Activated T-cell treated with anti-CD3 and anti-CD28 coated beads, Interleukin-2, amount 50 U/mL, for 72 hours (primary cell): ENCODE measurements around the gene ATXN10. TPM values are rescaled to one million over a fixed set of nuclear protein-coding genes. Genes with fewer than 3 reads are reported as not detected.
A peak's percentile ranks its signal among the peaks of the same experiment; 100 is the strongest.

ENCODE experiments used
- ATAC-seq, 2 donors: fragments of 150-1000 bp; cut with Tn5 transposase; replicated peaks in 1 of 2; 2 replicates each; pipeline ENCODE4 v1.10.0; 2021; ENCODE audit warnings: moderate library complexity in 2 of 2, mild to moderate bottlenecking in 1 of 2
- DNase-seq, 2 donors: peaks; one replicate each; pipeline ENCODE4 v3.0.0; 2021 to 2022; ENCODE audit warnings: mixed read lengths in 1 of 2
- H3K27ac Mint-ChIP-seq: one replicate; pipeline ENCODE4 v1.8.0; 2022; ENCODE audit warnings: mild to moderate bottlenecking, moderate library complexity, mixed read lengths
- H3K27me3 Mint-ChIP-seq: one replicate; pipeline ENCODE4 v1.8.0; 2022; ENCODE audit warnings: low read depth, mixed read lengths
- H3K36me3 Mint-ChIP-seq, 2 donors: one replicate each; pipeline ENCODE4 v1.8.0; 2022; ENCODE audit warnings: mixed read lengths in 2 of 2, mild to moderate bottlenecking in 1 of 2; ENCODE audit not compliant: insufficient read depth in 2 of 2
- H3K4me1 Mint-ChIP-seq: one replicate; pipeline ENCODE4 v1.8.0; 2022; ENCODE audit warnings: low read depth, mixed read lengths
- H3K4me3 Mint-ChIP-seq, 2 donors: one replicate each; pipeline ENCODE4 v1.8.0; 2022; ENCODE audit warnings: mild to moderate bottlenecking in 2 of 2, mixed read lengths in 2 of 2, moderate library complexity in 2 of 2
- H3K9me3 Mint-ChIP-seq, 2 donors: one replicate each; pipeline ENCODE4 v1.8.0; 2022; ENCODE audit warnings: mixed read lengths in 2 of 2
- total RNA-seq, 2 donors: library from RNA; stranded (reverse); gene quantifications; one replicate each; pipeline ENCODE4 v1.2.3, GENCODE V29; 2022

Gene ATXN10
- total RNA-seq, 2 donors from 2014 or later = 88.7 to 93.9 TPM

DNA sequence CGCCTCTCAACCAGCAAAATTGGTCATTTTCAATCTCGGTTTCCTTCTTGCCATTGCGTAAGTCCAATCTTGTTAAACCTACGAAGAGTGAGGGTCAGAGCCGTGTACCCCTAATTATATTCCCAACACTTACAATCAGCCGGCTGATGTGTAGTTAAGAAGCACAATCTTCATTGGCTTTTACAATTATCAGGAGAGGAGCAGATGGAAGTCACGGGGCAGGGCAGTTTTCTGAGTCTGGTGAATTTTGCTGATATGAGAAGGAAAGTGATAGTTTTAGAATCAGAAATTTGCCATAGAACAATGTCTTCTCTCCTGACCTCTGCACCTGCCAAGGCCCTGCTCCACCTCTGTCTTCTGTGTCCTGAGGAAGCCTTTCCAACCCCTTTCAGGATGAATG lies 35.0 kb upstream of the ATXN10 start:
- peaks cover 39% of the 10 kb centered on the region for H3K27me3 Mint-ChIP-seq
- DNase-seq = no peak

GRCh38 chr22:45638197-45638596 lies 33.4 kb upstream of the ATXN10 start:
- H3K4me3 Mint-ChIP-seq = no peak overlapping the region
- H3K36me3 Mint-ChIP-seq = no peaks in the 10 kb centered on the region
- H3K9me3 Mint-ChIP-seq = no peaks in the 10 kb centered on the region
- H3K27me3 Mint-ChIP-seq = peaks cover 40% of the 10 kb centered on the region
- ATAC-seq (no peak), DNase-seq (no peak)
- H3K4me1 Mint-ChIP-seq = peaks cover 24% of the 10 kb centered on the region
- no peak overlapping the region for H3K27ac Mint-ChIP-seq

More for the DNA sequence above, 35.0 kb upstream of the ATXN10 start:
- no peak overlapping the region for H3K27ac Mint-ChIP-seq
- ATAC-seq = no peak
- H3K36me3 Mint-ChIP-seq = no peaks in the 10 kb centered on the region
- peaks cover 19% of the 10 kb centered on the region for H3K4me1 Mint-ChIP-seq
- H3K4me3 Mint-ChIP-seq = no peak overlapping the region
- H3K9me3 Mint-ChIP-seq = no peaks in the 10 kb centered on the region

DNA sequence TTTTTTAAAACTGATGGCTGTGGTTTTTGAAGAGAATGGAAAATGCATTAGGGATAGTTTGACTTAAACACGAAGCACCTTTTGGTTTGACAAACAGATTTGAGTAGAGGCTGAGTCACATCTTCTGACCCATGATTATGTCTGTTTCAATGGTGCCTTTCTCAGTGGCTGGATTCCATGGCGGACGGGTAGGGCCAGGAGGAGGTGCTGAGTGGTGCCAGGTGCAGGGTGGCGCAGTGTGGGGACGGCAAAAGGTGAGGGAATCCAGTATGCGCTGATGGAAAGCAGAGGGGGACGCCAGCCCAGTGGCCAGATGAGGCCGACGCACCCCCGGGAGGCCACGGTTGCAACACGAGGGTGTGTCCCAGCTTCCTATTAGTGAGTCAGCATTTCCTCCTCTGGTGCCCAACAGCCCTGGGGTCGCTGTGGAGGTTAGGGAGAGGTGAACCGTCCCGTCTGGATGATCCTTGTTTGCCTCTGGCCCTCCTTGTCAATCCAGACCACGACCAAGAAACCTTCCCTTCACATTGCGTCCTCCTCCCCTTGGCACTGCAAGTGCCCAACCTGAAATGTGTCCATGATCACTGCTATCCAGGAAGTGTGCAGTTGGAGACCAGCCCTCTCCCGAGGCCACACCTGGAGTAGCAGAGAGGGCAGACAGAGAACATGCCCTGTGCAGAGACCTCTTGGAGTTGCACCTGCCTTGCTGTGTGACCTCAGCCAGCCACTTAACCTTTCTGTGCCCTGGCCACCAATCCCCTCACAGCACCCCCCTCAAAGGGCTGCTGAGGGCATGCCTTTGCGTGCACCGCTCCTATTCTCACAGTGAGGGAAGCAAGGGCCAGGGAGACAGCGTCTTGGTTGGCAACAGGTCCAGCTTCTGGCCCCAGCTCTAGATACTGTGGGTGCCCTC lies 32.5 kb upstream of the ATXN10 start:
- Mint-ChIP-seq H3K9me3 (no peaks in the 10 kb centered on the region), H3K27ac (no peak overlapping the region), H3K4me1 (peaks cover 24% of the 10 kb centered on the region), H3K36me3 (no peaks in the 10 kb centered on the region), H3K4me3 (peak overlapping the region in 1 of 2 donors; percentile 51), H3K27me3 (peaks cover 40% of the 10 kb centered on the region)
- ATAC-seq (peak; percentile 54 to 74), DNase-seq (no peak)

DNA sequence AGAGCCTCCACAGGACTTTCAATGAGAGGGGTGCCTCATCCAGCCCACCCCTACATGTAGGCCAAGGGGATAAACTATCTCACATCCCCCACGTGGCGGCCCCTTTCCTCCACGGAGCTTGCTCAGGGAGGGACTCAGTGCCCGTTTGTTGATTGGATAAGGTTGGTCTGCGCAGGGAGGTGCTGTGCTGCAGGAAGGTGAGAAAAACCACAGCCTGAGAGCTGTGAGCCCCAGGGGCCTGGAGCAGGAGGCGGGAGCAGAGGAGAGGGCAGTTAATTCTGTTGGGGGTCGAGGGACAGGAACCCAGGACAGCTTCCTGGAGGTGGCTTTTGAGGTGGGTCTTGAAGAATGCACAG lies 31.9 kb upstream of the ATXN10 start:
- H3K27me3 Mint-ChIP-seq = peaks cover 42% of the 10 kb centered on the region
- H3K36me3 Mint-ChIP-seq = no peaks in the 10 kb centered on the region
- DNase-seq (no peak), ATAC-seq (no peak)
- H3K9me3 Mint-ChIP-seq = no peaks in the 10 kb centered on the region
- no peak overlapping the region for H3K27ac Mint-ChIP-seq
- peaks cover 24% of the 10 kb centered on the region for H3K4me1 Mint-ChIP-seq
- no peak overlapping the region for H3K4me3 Mint-ChIP-seq

- Mint-ChIP-seq H3K9me3 (no peaks in the 10 kb centered on the region), H3K36me3 (no peaks in the 10 kb centered on the region), H3K27me3 (peaks cover 47% of the 10 kb centered on the region), H3K27ac (no peak overlapping the region), H3K4me1 (peaks cover 28% of the 10 kb centered on the region), H3K4me3 (no peak overlapping the region)
- DNase-seq (no peak), ATAC-seq (peak in 1 of 2 donors; percentile 26)
Observed at GRCh38 chr22:45640291-45640940, 31.2 kb upstream of the ATXN10 start.

DNA sequence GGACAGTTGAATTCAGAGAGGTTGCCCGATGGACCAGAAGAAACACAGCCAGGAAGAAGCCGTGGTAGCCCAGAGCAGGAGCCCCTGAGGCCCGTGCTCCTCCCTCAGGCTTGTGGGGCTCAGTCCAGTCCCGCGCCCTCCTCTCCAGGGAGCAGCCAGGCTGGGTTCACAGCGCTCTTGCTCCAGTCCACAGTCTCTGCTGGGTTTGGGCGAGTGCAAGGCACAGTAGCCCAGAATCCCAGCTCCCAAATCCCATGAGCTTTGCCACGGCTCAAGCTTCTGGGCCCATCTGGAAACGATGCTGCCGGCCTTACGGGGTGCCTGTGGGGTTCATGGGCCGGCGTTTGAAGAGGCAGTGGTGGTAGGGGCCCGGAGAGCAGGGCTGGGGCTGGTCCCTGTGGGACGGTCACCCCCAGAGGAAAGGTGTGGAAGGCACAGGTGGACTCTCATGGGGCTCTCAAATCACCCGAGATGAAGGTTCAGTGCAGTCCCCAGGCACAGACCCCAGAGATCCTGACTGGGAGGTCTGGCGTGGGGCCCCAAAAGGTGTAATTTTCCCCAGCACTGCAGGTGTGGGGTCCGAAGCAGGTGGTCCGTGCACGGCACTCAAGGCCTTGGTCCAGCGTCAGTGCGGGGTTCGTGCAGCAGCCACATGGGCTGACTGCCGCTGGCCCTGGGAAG lies 30.6 kb upstream of the ATXN10 start:
- peaks cover 50% of the 10 kb centered on the region for H3K27me3 Mint-ChIP-seq
- DNase-seq (no peak), ATAC-seq (no peak)
- H3K4me3 Mint-ChIP-seq = no peak overlapping the region
- no peaks in the 10 kb centered on the region for H3K9me3 Mint-ChIP-seq
- H3K4me1 Mint-ChIP-seq = peaks cover 34% of the 10 kb centered on the region
- no peak overlapping the region for H3K27ac Mint-ChIP-seq
- H3K36me3 Mint-ChIP-seq = no peaks in the 10 kb centered on the region

DNA sequence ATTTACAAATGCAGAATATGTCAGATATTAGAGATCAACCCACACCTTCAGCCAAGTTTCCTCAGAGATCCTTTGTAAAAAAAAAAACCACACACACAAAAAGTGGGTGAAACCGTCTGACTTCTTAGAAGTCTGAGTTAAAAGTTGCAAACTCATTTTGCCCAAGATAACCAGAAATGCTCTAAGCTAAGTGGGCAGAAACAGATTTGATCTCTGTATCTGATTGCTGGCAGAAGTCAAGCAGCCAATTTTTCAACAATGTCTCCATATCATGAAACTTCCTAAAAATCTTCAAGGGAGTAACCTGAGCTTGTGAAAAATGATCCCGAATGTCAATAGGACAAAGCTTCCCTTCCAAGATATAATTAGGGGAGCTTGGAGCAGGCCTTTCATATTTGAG lies 28.6 kb upstream of the ATXN10 start:
- Mint-ChIP-seq H3K36me3 (no peaks in the 10 kb centered on the region), H3K4me1 (peaks cover 35% of the 10 kb centered on the region), H3K9me3 (no peaks in the 10 kb centered on the region), H3K4me3 (no peak overlapping the region), H3K27me3 (peaks cover 48% of the 10 kb centered on the region), H3K27ac (no peak overlapping the region)
- no peak for DNase-seq
- no peak for ATAC-seq

GRCh38 chr22:45644714-45645113 lies 26.9 kb upstream of the ATXN10 start:
- Mint-ChIP-seq H3K4me3 (no peak overlapping the region), H3K27me3 (peaks cover 38% of the 10 kb centered on the region)
- DNase-seq = no peak

GRCh38 chr22:45645150-45645525 lies 26.5 kb upstream of the ATXN10 start:
- H3K4me3 Mint-ChIP-seq = peak overlapping the region in 1 of 2 donors; percentile 36
- peaks cover 17% of the 10 kb centered on the region for H3K4me1 Mint-ChIP-seq
- no peaks in the 10 kb centered on the region for H3K9me3 Mint-ChIP-seq
- H3K36me3 Mint-ChIP-seq = no peaks in the 10 kb centered on the region
- DNase-seq = no peak
- no peak overlapping the region for H3K27ac Mint-ChIP-seq
- no peak for ATAC-seq
- H3K27me3 Mint-ChIP-seq = peaks cover 34% of the 10 kb centered on the region

More at GRCh38 chr22:45644714-45645113, 26.9 kb upstream of the ATXN10 start:
- H3K4me1 Mint-ChIP-seq = peaks cover 21% of the 10 kb centered on the region
- no peak overlapping the region for H3K27ac Mint-ChIP-seq
- no peaks in the 10 kb centered on the region for H3K36me3 Mint-ChIP-seq
- ATAC-seq = no peak
- no peaks in the 10 kb centered on the region for H3K9me3 Mint-ChIP-seq

GRCh38 chr22:45645526-45646414 lies 25.9 kb upstream of the ATXN10 start:
- no peaks in the 10 kb centered on the region for H3K36me3 Mint-ChIP-seq
- H3K9me3 Mint-ChIP-seq = no peaks in the 10 kb centered on the region
- H3K27ac Mint-ChIP-seq = no peak overlapping the region
- H3K27me3 Mint-ChIP-seq = peaks cover 34% of the 10 kb centered on the region
- peak overlapping the region; percentile 7 to 34 for H3K4me3 Mint-ChIP-seq
- peaks cover 17% of the 10 kb centered on the region for H3K4me1 Mint-ChIP-seq
- DNase-seq (peak; percentile 81 to 88), ATAC-seq (peak; percentile 95 to 97)

- Mint-ChIP-seq H3K9me3 (no peaks in the 10 kb centered on the region), H3K4me1 (peaks cover 15% of the 10 kb centered on the region), H3K27me3 (peaks cover 24% of the 10 kb centered on the region), H3K27ac (no peak overlapping the region), H3K36me3 (no peaks in the 10 kb centered on the region), H3K4me3 (no peak overlapping the region)
- DNase-seq (no peak), ATAC-seq (no peak)
Observed at GRCh38 chr22:45647532-45648225, 24.0 kb upstream of the ATXN10 start.
